ENCODE data around the gene SCG2. TPM values are rescaled to one million over a fixed set of nuclear protein-coding genes. Genes with fewer than 3 reads are reported as not detected.

Gene SCG2
- total RNA-seq, 1 experiment from 2014 or later = not detected

- Histone ChIP-seq H3K27me3 (ENCODE audit: low read length) (no peaks in the 10 kb centered on the region), H3K9ac (ENCODE audit: low read length) (no peak overlapping the region), H3K4me2 (ENCODE audit: low read depth, low read length, poor library complexity, severe bottlenecking) (no peak overlapping the region), H2AFZ (ENCODE audit: low read length) (no peak overlapping the region), H3K4me3 (ENCODE audit: low read length) (no peak overlapping the region), H3K79me2 (ENCODE audit: low read length) (no peaks in the 10 kb centered on the region), H3K36me3 (ENCODE audit: insufficient read depth, low read length) (no peaks in the 10 kb centered on the region), H4K20me1 (ENCODE audit: insufficient read depth, low read depth, low read length) (no peaks in the 10 kb centered on the region), H3K4me1 (ENCODE audit: low read length) (no peaks in the 10 kb centered on the region), H3K27ac (ENCODE audit: low read length) (no peak overlapping the region), H3K9me2 (replicated peaks; ENCODE audit: insufficient read depth, low read length) (0 out of 2 replicates have a peak, but pooled peaks cover 3% of the 10 kb centered on the region), H3K9me3 (ENCODE audit: low read length) (no peaks in the 10 kb centered on the region)
- no peak for DNase-seq
Measured at GRCh38 chr2:223580951-223581350, 21.2 kb downstream of the SCG2 start.

GRCh38 chr2:223578846-223579245, 23.3 kb downstream of the SCG2 start:
- no peaks in the 10 kb centered on the region for H3K36me3 ChIP-seq (ENCODE audit: insufficient read depth, low read length)
- DNase-seq = no peak
- H3K4me2 ChIP-seq (ENCODE audit: low read depth, low read length, poor library complexity, severe bottlenecking) = no peak overlapping the region
- no peaks in the 10 kb centered on the region for H3K27me3 ChIP-seq (ENCODE audit: low read length)
- no peak overlapping the region for H2AFZ ChIP-seq (ENCODE audit: low read length)
- no peaks in the 10 kb centered on the region for H3K4me1 ChIP-seq (ENCODE audit: low read length)
- no peaks in the 10 kb centered on the region for H3K79me2 ChIP-seq (ENCODE audit: low read length)
- H3K9me3 ChIP-seq (ENCODE audit: low read length) = no peaks in the 10 kb centered on the region
- no peak overlapping the region for H3K27ac ChIP-seq (ENCODE audit: low read length)
- H3K9ac ChIP-seq (ENCODE audit: low read length) = no peak overlapping the region
- H4K20me1 ChIP-seq (ENCODE audit: insufficient read depth, low read depth, low read length) = no peaks in the 10 kb centered on the region
- H3K9me2 ChIP-seq (replicated peaks; ENCODE audit: insufficient read depth, low read length) = no peaks in the 10 kb centered on the region
- no peak overlapping the region for H3K4me3 ChIP-seq (ENCODE audit: low read length)

GRCh38 chr2:223576873-223577272, 25.3 kb downstream of the SCG2 start:
- H3K27ac ChIP-seq (ENCODE audit: low read length) = no peak overlapping the region
- H3K4me2 ChIP-seq (ENCODE audit: low read depth, low read length, poor library complexity, severe bottlenecking) = no peak overlapping the region
- no peak for DNase-seq
- H4K20me1 ChIP-seq (ENCODE audit: insufficient read depth, low read depth, low read length) = no peaks in the 10 kb centered on the region
- no peak overlapping the region for H2AFZ ChIP-seq (ENCODE audit: low read length)
- no peaks in the 10 kb centered on the region for H3K4me1 ChIP-seq (ENCODE audit: low read length)
- no peaks in the 10 kb centered on the region for H3K27me3 ChIP-seq (ENCODE audit: low read length)
- no peaks in the 10 kb centered on the region for H3K9me3 ChIP-seq (ENCODE audit: low read length)
- no peak overlapping the region for H3K4me3 ChIP-seq (ENCODE audit: low read length)
- no peak overlapping the region for H3K9ac ChIP-seq (ENCODE audit: low read length)
- no peaks in the 10 kb centered on the region for H3K79me2 ChIP-seq (ENCODE audit: low read length)
- H3K36me3 ChIP-seq (ENCODE audit: insufficient read depth, low read length) = no peaks in the 10 kb centered on the region
- H3K9me2 ChIP-seq (replicated peaks; ENCODE audit: insufficient read depth, low read length) = no peaks in the 10 kb centered on the region

GRCh38 chr2:223570784-223571183, 31.4 kb downstream of the SCG2 start:
- H3K9ac ChIP-seq (ENCODE audit: low read length) = no peak overlapping the region
- H2AFZ ChIP-seq (ENCODE audit: low read length) = no peak overlapping the region
- H3K36me3 ChIP-seq (ENCODE audit: insufficient read depth, low read length) = no peaks in the 10 kb centered on the region
- no peak overlapping the region for H3K27ac ChIP-seq (ENCODE audit: low read length)
- H3K4me1 ChIP-seq (ENCODE audit: low read length) = no peaks in the 10 kb centered on the region
- no peaks in the 10 kb centered on the region for H3K79me2 ChIP-seq (ENCODE audit: low read length)
- H3K4me2 ChIP-seq (ENCODE audit: low read depth, low read length, poor library complexity, severe bottlenecking) = no peak overlapping the region
- no peaks in the 10 kb centered on the region for H4K20me1 ChIP-seq (ENCODE audit: insufficient read depth, low read depth, low read length)
- no peaks in the 10 kb centered on the region for H3K27me3 ChIP-seq (ENCODE audit: low read length)
- no peaks in the 10 kb centered on the region for H3K9me2 ChIP-seq (replicated peaks; ENCODE audit: insufficient read depth, low read length)
- no peak for DNase-seq
- H3K4me3 ChIP-seq (ENCODE audit: low read length) = no peak overlapping the region
- no peaks in the 10 kb centered on the region for H3K9me3 ChIP-seq (ENCODE audit: low read length)

- Histone ChIP-seq H3K9me3 (ENCODE audit: low read length) (no peaks in the 10 kb centered on the region), H3K27ac (ENCODE audit: low read length) (no peak overlapping the region), H2AFZ (ENCODE audit: low read length) (no peak overlapping the region), H3K4me2 (ENCODE audit: low read depth, low read length, poor library complexity, severe bottlenecking) (no peak overlapping the region), H3K9me2 (replicated peaks; ENCODE audit: insufficient read depth, low read length) (no peaks in the 10 kb centered on the region), H3K27me3 (ENCODE audit: low read length) (no peaks in the 10 kb centered on the region), H3K4me1 (ENCODE audit: low read length) (no peaks in the 10 kb centered on the region), H4K20me1 (ENCODE audit: insufficient read depth, low read depth, low read length) (no peaks in the 10 kb centered on the region), H3K36me3 (ENCODE audit: insufficient read depth, low read length) (no peaks in the 10 kb centered on the region), H3K9ac (ENCODE audit: low read length) (no peak overlapping the region), H3K4me3 (ENCODE audit: low read length) (no peak overlapping the region), H3K79me2 (ENCODE audit: low read length) (no peaks in the 10 kb centered on the region)
- no peak for DNase-seq
Measured at GRCh38 chr2:223566396-223566795, 35.8 kb downstream of the SCG2 start.

- H3K9ac ChIP-seq (ENCODE audit: low read length) = no peak overlapping the region
- no peak for DNase-seq
- no peaks in the 10 kb centered on the region for H3K36me3 ChIP-seq (ENCODE audit: insufficient read depth, low read length)
- H3K9me2 ChIP-seq (replicated peaks; ENCODE audit: insufficient read depth, low read length) = no peaks in the 10 kb centered on the region
- no peak overlapping the region for H2AFZ ChIP-seq (ENCODE audit: low read length)
- H3K4me2 ChIP-seq (ENCODE audit: low read depth, low read length, poor library complexity, severe bottlenecking) = no peak overlapping the region
- no peaks in the 10 kb centered on the region for H4K20me1 ChIP-seq (ENCODE audit: insufficient read depth, low read depth, low read length)
- no peak overlapping the region for H3K4me3 ChIP-seq (ENCODE audit: low read length)
- H3K27me3 ChIP-seq (ENCODE audit: low read length) = no peaks in the 10 kb centered on the region
- no peak overlapping the region for H3K27ac ChIP-seq (ENCODE audit: low read length)
- no peaks in the 10 kb centered on the region for H3K4me1 ChIP-seq (ENCODE audit: low read length)
- H3K79me2 ChIP-seq (ENCODE audit: low read length) = no peaks in the 10 kb centered on the region
- no peaks in the 10 kb centered on the region for H3K9me3 ChIP-seq (ENCODE audit: low read length)
Measured at GRCh38 chr2:223563462-223563861, 38.7 kb downstream of the SCG2 start.

- H3K27me3 ChIP-seq (ENCODE audit: low read length) = no peaks in the 10 kb centered on the region
- no peak overlapping the region for H2AFZ ChIP-seq (ENCODE audit: low read length)
- H3K4me2 ChIP-seq (ENCODE audit: low read depth, low read length, poor library complexity, severe bottlenecking) = no peak overlapping the region
- H3K9ac ChIP-seq (ENCODE audit: low read length) = no peak overlapping the region
- no peak overlapping the region for H3K4me3 ChIP-seq (ENCODE audit: low read length)
- H3K4me1 ChIP-seq (ENCODE audit: low read length) = no peaks in the 10 kb centered on the region
- no peaks in the 10 kb centered on the region for H3K9me3 ChIP-seq (ENCODE audit: low read length)
- H3K36me3 ChIP-seq (ENCODE audit: insufficient read depth, low read length) = no peaks in the 10 kb centered on the region
- no peak overlapping the region for H3K27ac ChIP-seq (ENCODE audit: low read length)
- no peaks in the 10 kb centered on the region for H4K20me1 ChIP-seq (ENCODE audit: insufficient read depth, low read depth, low read length)
- no peak for DNase-seq
- no peaks in the 10 kb centered on the region for H3K9me2 ChIP-seq (replicated peaks; ENCODE audit: insufficient read depth, low read length)
- H3K79me2 ChIP-seq (ENCODE audit: low read length) = no peaks in the 10 kb centered on the region
Measured at GRCh38 chr2:223562078-223562477, 40.1 kb downstream of the SCG2 start.

GRCh38 chr2:223560749-223561435, 41.3 kb downstream of the SCG2 start:
- H3K36me3 ChIP-seq (ENCODE audit: insufficient read depth, low read length) = no peaks in the 10 kb centered on the region
- H3K9ac ChIP-seq (ENCODE audit: low read length) = no peak overlapping the region
- H4K20me1 ChIP-seq (ENCODE audit: insufficient read depth, low read depth, low read length) = no peaks in the 10 kb centered on the region
- H3K27me3 ChIP-seq (ENCODE audit: low read length) = no peaks in the 10 kb centered on the region
- no peaks in the 10 kb centered on the region for H3K4me1 ChIP-seq (ENCODE audit: low read length)
- H3K4me3 ChIP-seq (ENCODE audit: low read length) = no peak overlapping the region
- DNase-seq = no peak
- no peak overlapping the region for H2AFZ ChIP-seq (ENCODE audit: low read length)
- H3K27ac ChIP-seq (ENCODE audit: low read length) = no peak overlapping the region
- H3K4me2 ChIP-seq (ENCODE audit: low read depth, low read length, poor library complexity, severe bottlenecking) = no peak overlapping the region
- no peaks in the 10 kb centered on the region for H3K9me3 ChIP-seq (ENCODE audit: low read length)
- no peaks in the 10 kb centered on the region for H3K9me2 ChIP-seq (replicated peaks; ENCODE audit: insufficient read depth, low read length)
- no peaks in the 10 kb centered on the region for H3K79me2 ChIP-seq (ENCODE audit: low read length)

Data from Karpas-422 (cell line).